HEK293T (cell line): ENCODE results near the gene NDFIP1.

Experiments used
- BHLHE40 ChIP-seq: fragments of 450-650 bp; IDR thresholded peaks from 2 replicates; pipeline ENCODE4 v1.6.1; 2016; ENCODE audit warnings: mild to moderate bottlenecking, moderate library complexity, borderline replicate concordance
- FOXM1 ChIP-seq: fragments of 450-650 bp; IDR thresholded peaks from 2 replicates; pipeline ENCODE4 v1.6.1; 2017; ENCODE audit warnings: mild to moderate bottlenecking, borderline replicate concordance
- HDGF ChIP-seq: fragments of 450-650 bp; IDR thresholded peaks from 2 replicates; pipeline ENCODE4 v1.6.1; 2017; ENCODE audit warnings: antibody characterized with exemption, borderline replicate concordance
- NFRKB ChIP-seq: fragments of 450-650 bp; IDR thresholded peaks from 2 replicates; pipeline ENCODE4 v1.6.1; 2016; ENCODE audit warnings: mild to moderate bottlenecking, moderate library complexity
- PKNOX1 ChIP-seq: fragments of 450-650 bp; IDR thresholded peaks from 2 replicates; pipeline ENCODE4 v1.6.1; 2016
- SP1 ChIP-seq: fragments of 450-650 bp; IDR thresholded peaks from 2 replicates; pipeline ENCODE4 v1.6.1; 2017
- SUZ12 ChIP-seq: fragments of 450-650 bp; IDR thresholded peaks from 2 replicates; pipeline ENCODE4 v1.6.1; 2016; ENCODE audit warnings: mild to moderate bottlenecking
- TARDBP ChIP-seq: fragments of 450-650 bp; IDR thresholded peaks from 2 replicates; pipeline ENCODE4 v1.6.1; 2016
- ZNF384 ChIP-seq: fragments of 450-650 bp; IDR thresholded peaks from 2 replicates; pipeline ENCODE4 v1.6.1; 2016

- TF ChIP-seq FOXM1 (no peak), PKNOX1 (no peak), SUZ12 (no peak), ZNF384 (no peak), SP1 (no peak), HDGF (no peak), BHLHE40 (no peak), NFRKB (no peak), TARDBP (no peak)
Observed at GRCh38 chr5:142072488-142072887, 36.1 kb upstream of the NDFIP1 start.
